BJ (cell line): Measurements from ENCODE around the gene RTN4R. TPM values are rescaled to one million over a fixed set of nuclear protein-coding genes. Genes with fewer than 3 reads are reported as not detected.

Source experiments
- CTCF ChIA-PET: fragments of 350-600 bp; formaldehyde crosslinking; extraction: SDS; loops from one replicate; lab custom pipeline; 2021; ENCODE audit warnings: antibody characterized with exemption, inconsistent platforms; lab: Yijun Ruan, JAX
- POLR2A ChIA-PET: fragments of 300-600 bp; sonication (Branson Sonifier 250); formaldehyde crosslinking; extraction: SDS; loops from one replicate; lab custom pipeline; 2021; ENCODE audit warnings: antibody characterized with exemption; lab: Charles Lee
- DNase-seq: peaks from one replicate; pipeline ENCODE4 v3.0.0-alpha.2; 2011; ENCODE audit warnings: low read depth
- H3K27me3 ChIP-seq: 2 replicates; pipeline ENCODE4 v1.6.0; 2011; ENCODE audit warnings: low read length; ENCODE audit not compliant: control insufficient read depth, insufficient read depth
- H3K36me3 ChIP-seq: 2 replicates; pipeline ENCODE4 v1.5.1; 2011; ENCODE audit warnings: low read length; ENCODE audit not compliant: control insufficient read depth, insufficient read depth
- H3K4me3 ChIP-seq: 2 replicates; pipeline ENCODE4 v1.5.1; 2011; ENCODE audit warnings: low read depth, mild to moderate bottlenecking, control low read depth, low read length
- CTCF ChIP-seq: IDR thresholded peaks from 2 replicates; pipeline ENCODE4 v1.5.1; 2011; ENCODE audit warnings: low read depth, mild to moderate bottlenecking, control low read depth, inconsistent platforms, low read length, moderate library complexity; ENCODE audit not compliant: insufficient read depth
- polyA plus RNA-seq: library from polyadenylated mRNA; depleted of rRNA; stranded (reverse); fragments of >200 nt; gene quantifications from 2 replicates; pipeline ENCODE4 v1.2.3, GENCODE V29; 2011

Gene RTN4R
- polyA plus RNA-seq, 1 experiment = 0.77 TPM

DNA sequence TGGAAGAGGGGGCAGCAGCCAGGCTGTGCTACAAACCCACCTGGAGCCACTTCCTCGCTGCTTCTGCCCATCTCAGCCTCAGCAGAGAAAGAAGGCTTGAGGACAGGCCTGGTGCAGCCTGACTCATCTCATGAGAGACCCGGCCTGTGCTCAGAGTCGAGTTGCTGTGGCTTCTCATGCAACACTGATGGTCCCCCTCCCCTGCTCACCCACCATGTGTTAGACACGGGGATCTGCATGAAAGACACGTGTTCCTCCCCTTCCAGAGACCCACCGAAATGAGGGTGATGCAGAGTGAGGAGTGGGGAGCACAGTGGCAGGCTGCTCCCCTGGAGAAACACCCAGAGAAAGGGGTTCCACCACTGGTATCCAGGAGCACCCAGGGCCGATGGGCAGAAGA lies 15.0 kb downstream of the RTN4R start:
- Histone ChIP-seq H3K27me3 (peaks cover 5% of the 10 kb centered on the region; the same call in 1 of the 2 replicates), H3K4me3 (no peak overlapping the region), H3K36me3 (no peaks in the 10 kb centered on the region)
- no peak for DNase-seq
- TF ChIP-seq CTCF = no peak
- CTCF ChIA-PET = no interaction called here
- POLR2A ChIA-PET = no interaction called here

DNA sequence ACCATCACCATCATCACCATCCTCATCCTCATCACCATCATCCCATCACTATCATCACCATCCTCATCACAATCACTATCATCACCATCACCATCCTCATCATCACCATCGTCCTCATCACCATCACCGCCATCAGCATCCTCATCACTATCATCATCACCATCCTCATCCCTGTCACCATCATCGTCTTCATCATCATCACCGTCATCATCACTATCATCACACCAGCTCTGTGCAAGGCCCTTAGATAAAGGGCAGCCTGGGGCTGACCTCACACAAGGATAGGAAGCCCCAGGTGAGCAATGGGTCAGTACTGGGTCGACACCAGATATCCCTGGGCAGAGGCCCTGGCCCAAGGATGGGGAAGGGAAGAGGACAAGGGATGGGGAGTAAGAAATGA lies 16.1 kb downstream of the RTN4R start:
- Histone ChIP-seq H3K27me3 (peaks cover 5% of the 10 kb centered on the region; the same call in 1 of the 2 replicates), H3K4me3 (no peak overlapping the region), H3K36me3 (no peaks in the 10 kb centered on the region)
- DNase-seq = no peak
- ChIA-PET CTCF (no interaction called here), POLR2A (no interaction called here)
- no peak for TF ChIP-seq CTCF

DNA sequence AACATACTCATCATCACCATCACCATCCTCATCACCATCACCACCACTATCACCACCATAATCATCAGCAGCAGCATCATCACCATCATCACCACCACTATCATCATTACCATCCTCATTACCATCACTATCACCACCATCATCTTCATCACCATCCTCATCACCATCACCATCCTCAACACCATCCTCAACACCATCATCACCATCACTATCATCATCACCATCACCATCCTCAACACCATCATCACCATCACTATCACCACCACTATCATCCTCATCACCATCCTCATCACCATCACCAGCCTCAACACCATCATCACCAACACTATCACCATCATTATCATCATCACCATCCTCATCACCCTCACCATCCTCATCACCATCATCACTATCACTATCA lies 16.6 kb downstream of the RTN4R start:
- TF ChIP-seq CTCF = no peak
- ChIA-PET POLR2A (no interaction called here), CTCF (no interaction called here)
- Histone ChIP-seq H3K36me3 (no peaks in the 10 kb centered on the region), H3K27me3 (peaks cover 5% of the 10 kb centered on the region; the same call in 1 of the 2 replicates), H3K4me3 (no peak overlapping the region)
- DNase-seq = no peak

GRCh38 chr22:20249797-20250354 lies 18.2 kb downstream of the RTN4R start:
- Histone ChIP-seq H3K4me3 (no peak overlapping the region), H3K36me3 (no peaks in the 10 kb centered on the region), H3K27me3 (peaks cover 5% of the 10 kb centered on the region; the same call in 1 of the 2 replicates)
- no peak for DNase-seq
- POLR2A ChIA-PET = no interaction called here
- CTCF ChIA-PET = interaction anchor here (1.1 to 1.5 kb wide), 3 partner anchors 9 to 93 kb away, joined by 3 to 4 read pairs (median 3); no protein-coding TSS in a partner anchor
- no peak for TF ChIP-seq CTCF

- no peak for TF ChIP-seq CTCF
- DNase-seq = no peak
- ChIA-PET CTCF (no interaction called here), POLR2A (no interaction called here)
- Histone ChIP-seq H3K27me3 (peaks cover 5% of the 10 kb centered on the region; the same call in 1 of the 2 replicates), H3K36me3 (no peaks in the 10 kb centered on the region), H3K4me3 (no peak overlapping the region)
Observed at GRCh38 chr22:20248461-20248978, 19.6 kb downstream of the RTN4R start.
